Amygdala (tissue), 56 donors: ENCODE data around the gene ARID1B.

Experiments
- DNase-seq, 56 donors: peaks; one replicate each; lab custom pipeline; 2025; lab: John Stamatoyannopoulos, UW

Gene ARID1B

GRCh38 chr6:157079771-157080170 lies 302.6 kb downstream of the ARID1B start:
- DNase-seq: no peak

GRCh38 chr6:157080986-157081391 lies 303.8 kb downstream of the ARID1B start:
- no peak for DNase-seq

- no peak for DNase-seq
These were observed 306.2 kb downstream of the ARID1B start for GRCh38 chr6:157083343-157083742.

GRCh38 chr6:157086632-157087031 lies 309.5 kb downstream of the ARID1B start:
- no peak for DNase-seq

- DNase-seq: no peak
These were observed 310.8 kb downstream of the ARID1B start for GRCh38 chr6:157087974-157088373.

- DNase-seq: no peak
These were observed 311.7 kb downstream of the ARID1B start for GRCh38 chr6:157088841-157089240.

GRCh38 chr6:157089258-157089657 lies 312.1 kb downstream of the ARID1B start:
- DNase-seq: no peak

- DNase-seq: no peak
These were observed 312.7 kb downstream of the ARID1B start for GRCh38 chr6:157089851-157090250.

GRCh38 chr6:157090736-157091135 lies 313.6 kb downstream of the ARID1B start:
- DNase-seq: no peak

- DNase-seq: no peak
These were observed 314.1 kb downstream of the ARID1B start for GRCh38 chr6:157091243-157091642.

- no peak for DNase-seq
These were observed 314.8 kb downstream of the ARID1B start for GRCh38 chr6:157091856-157092460.

- no peak for DNase-seq
These were observed 315.6 kb downstream of the ARID1B start for GRCh38 chr6:157092736-157093135.

GRCh38 chr6:157093536-157093935 lies 316.4 kb downstream of the ARID1B start:
- no peak for DNase-seq

GRCh38 chr6:157094038-157094437 lies 316.9 kb downstream of the ARID1B start:
- no peak for DNase-seq

GRCh38 chr6:157095084-157095483 lies 317.9 kb downstream of the ARID1B start:
- DNase-seq: no peak

- no peak for DNase-seq
These were observed 318.4 kb downstream of the ARID1B start for GRCh38 chr6:157095569-157095968.

GRCh38 chr6:157096105-157096504 lies 318.9 kb downstream of the ARID1B start:
- peak in 1 of 56 donors; percentile 39 for DNase-seq

GRCh38 chr6:157096522-157096921 lies 319.3 kb downstream of the ARID1B start:
- peak in 7 of 56 donors; percentile 22 to 53 (median 37) for DNase-seq

GRCh38 chr6:157097255-157097955 lies 320.2 kb downstream of the ARID1B start:
- no peak for DNase-seq

GRCh38 chr6:157098999-157099398 lies 321.8 kb downstream of the ARID1B start:
- DNase-seq: no peak

- DNase-seq: no peak
These were observed 322.9 kb downstream of the ARID1B start for GRCh38 chr6:157099912-157100593.

GRCh38 chr6:157101166-157101565 lies 324.0 kb downstream of the ARID1B start:
- DNase-seq: no peak
